Immature natural killer cell (primary cell): Measurements from ENCODE around the gene MCAT. TPM values are rescaled to one million over a fixed set of nuclear protein-coding genes. Genes with fewer than 3 reads are reported as not detected.
"Not testable (repeated sequence)": the region's sequence is repeated elsewhere in the genome, so short reads cannot be mapped to it uniquely, and the experiment has no call there.

ENCODE experiments used
- DNase-seq, 3 donors: peaks; one replicate each; pipeline ENCODE4 v3.0.0; 2022; ENCODE audit warnings: mixed read lengths in 1 of 3
- H3K27ac Mint-ChIP-seq, 6 donors: one replicate each; pipeline ENCODE4 v1.8.0; 2020; ENCODE audit warnings: mixed read lengths in 6 of 6, mild to moderate bottlenecking in 5 of 6, inconsistent platforms in 4 of 6, moderate library complexity in 3 of 6
- H3K27me3 Mint-ChIP-seq, 3 donors: one replicate each; pipeline ENCODE4 v1.8.0; 2020 to 2021; ENCODE audit warnings: low read depth in 3 of 3, mild to moderate bottlenecking in 3 of 3, mixed read lengths in 3 of 3, moderate library complexity in 3 of 3, inconsistent platforms in 1 of 3
- H3K36me3 Mint-ChIP-seq, 3 donors: one replicate each; pipeline ENCODE4 v1.8.0; 2020; ENCODE audit warnings: mixed read lengths in 3 of 3, inconsistent platforms in 2 of 3, mild to moderate bottlenecking in 2 of 3
- H3K4me1 Mint-ChIP-seq, 2 donors: one replicate each; pipeline ENCODE4 v1.8.0; 2020; ENCODE audit warnings: inconsistent platforms in 2 of 2, mild to moderate bottlenecking in 2 of 2, mixed read lengths in 2 of 2, moderate library complexity in 1 of 2
- H3K4me3 Mint-ChIP-seq, 5 donors: one replicate each; pipeline ENCODE4 v1.8.0; 2020; ENCODE audit warnings: mild to moderate bottlenecking in 5 of 5, mixed read lengths in 5 of 5, inconsistent platforms in 3 of 5, moderate library complexity in 3 of 5
- H3K9me3 Mint-ChIP-seq, 6 donors: one replicate each; pipeline ENCODE4 v1.8.0; 2020; ENCODE audit warnings: mild to moderate bottlenecking in 6 of 6, mixed read lengths in 6 of 6, inconsistent platforms in 4 of 6, moderate library complexity in 3 of 6
- polyA plus RNA-seq, 3 donors: library from polyadenylated mRNA; unstranded; fragments of 300-500 nt; fragmentation: Illumina TruSeq; gene quantifications; one replicate each; pipeline ENCODE4 v1.2.3, GENCODE V29; 2021

The MCAT gene
- polyA plus RNA-seq, 3 donors from 2014 or later, result 5.8 to 10.2 (median 9.6) TPM

GRCh38 chr22:43155789-43156188 is 12.6 kb upstream of the MCAT start:
- H3K4me1 Mint-ChIP-seq, result peaks cover 16 to 18% of the 10 kb centered on the region in 2 donors
- H3K27me3 Mint-ChIP-seq, result peaks cover 0 to 3% (median 0%) of the 10 kb centered on the region in 3 donors
- H3K4me3 Mint-ChIP-seq, result no peak overlapping the region
- no peaks in the 10 kb centered on the region for H3K9me3 Mint-ChIP-seq
- peaks cover 0 to 2% (median 0%) of the 10 kb centered on the region in 3 donors for H3K36me3 Mint-ChIP-seq
- H3K27ac Mint-ChIP-seq, result no peak overlapping the region
- DNase-seq, result no peak

GRCh38 chr22:43154887-43155536 is 11.8 kb upstream of the MCAT start:
- Mint-ChIP-seq H3K9me3 (no peaks in the 10 kb centered on the region), H3K36me3 (no peaks in the 10 kb centered on the region), H3K4me1 (peaks cover 18 to 23% of the 10 kb centered on the region in 2 donors), H3K4me3 (no peak overlapping the region), H3K27ac (no peak overlapping the region), H3K27me3 (peaks cover 0 to 3% (median 0%) of the 10 kb centered on the region in 3 donors)
- DNase-seq, result no peak

- peaks cover 19 to 26% of the 10 kb centered on the region in 2 donors for H3K4me1 Mint-ChIP-seq
- H3K27ac Mint-ChIP-seq, result no peak overlapping the region
Measured at GRCh38 chr22:43153899-43154298, 10.7 kb upstream of the MCAT start.

DNA sequence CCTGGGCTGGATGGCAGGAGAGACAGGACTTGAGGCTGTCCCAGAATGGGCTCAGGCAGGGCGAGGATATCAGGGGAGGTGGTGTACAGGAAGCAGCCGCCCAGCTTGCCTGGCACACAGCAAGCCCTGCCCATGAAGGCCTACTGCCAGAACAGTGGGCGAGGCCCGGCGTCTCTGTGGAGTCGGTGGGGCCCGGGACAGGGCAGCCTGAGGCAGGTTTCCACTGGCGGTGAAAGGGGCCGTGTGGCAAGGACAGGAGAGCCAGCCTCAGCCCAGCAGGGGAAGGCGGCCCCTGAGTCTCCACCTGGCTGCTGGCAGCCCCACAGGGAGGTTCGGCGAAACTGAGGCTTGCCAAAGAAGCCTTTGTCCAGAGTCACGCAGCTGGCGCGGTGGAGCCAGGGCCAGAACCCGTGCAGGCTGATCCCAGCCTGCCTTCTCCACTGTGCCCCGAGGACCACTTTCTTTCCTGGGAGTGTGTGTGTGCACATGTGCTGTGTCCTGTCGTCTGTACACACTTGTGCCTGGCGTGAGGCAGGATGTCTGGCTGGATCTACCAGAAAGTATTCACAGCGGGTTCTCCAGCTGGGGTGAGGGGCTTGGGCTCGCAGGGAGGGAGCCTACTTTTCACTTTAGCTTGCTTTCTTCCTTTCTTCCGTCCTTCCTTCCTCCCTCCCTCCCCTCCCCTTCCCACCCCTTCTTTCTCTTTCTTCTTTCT is 9.3 kb upstream of the MCAT start:
- DNase-seq, result peak; percentile 52 to 55 (median 54)
- H3K4me3 Mint-ChIP-seq, result peak overlapping the region; percentile 80 to 92 (median 84)
- H3K4me1 Mint-ChIP-seq, result peaks cover 27 to 37% of the 10 kb centered on the region in 2 donors
- H3K9me3 Mint-ChIP-seq, result no peaks in the 10 kb centered on the region
- H3K27me3 Mint-ChIP-seq, result peaks cover 0 to 6% (median 2%) of the 10 kb centered on the region in 3 donors
- H3K27ac Mint-ChIP-seq, result peak overlapping the region; percentile 55 to 90 (median 75)
- H3K36me3 Mint-ChIP-seq, result no peaks in the 10 kb centered on the region

More at GRCh38 chr22:43153899-43154298, 10.7 kb upstream of the MCAT start:
- no peak for DNase-seq
- H3K4me3 Mint-ChIP-seq, result no peak overlapping the region
- H3K9me3 Mint-ChIP-seq, result no peaks in the 10 kb centered on the region
- H3K36me3 Mint-ChIP-seq, result no peaks in the 10 kb centered on the region
- peaks cover 0 to 6% (median 2%) of the 10 kb centered on the region in 3 donors for H3K27me3 Mint-ChIP-seq

DNA sequence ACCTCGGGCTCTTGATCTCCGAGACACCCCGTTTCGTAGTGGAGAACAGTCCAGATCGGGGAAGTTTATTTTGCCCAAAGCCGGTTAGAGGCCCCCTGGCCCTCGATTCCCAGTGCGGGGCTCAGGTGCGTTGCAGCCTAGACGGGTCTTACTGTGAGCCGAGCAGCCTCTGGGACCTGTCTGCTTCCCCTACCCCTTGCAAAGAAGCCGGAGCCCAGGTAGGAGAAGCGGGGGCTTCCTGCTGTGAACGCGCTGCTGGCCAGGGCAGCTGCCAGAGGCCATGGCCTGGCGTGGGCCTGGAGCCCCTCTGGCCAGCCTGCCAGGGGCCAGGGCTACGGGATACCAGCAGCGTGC is 8.8 kb upstream of the MCAT start:
- DNase-seq, result no peak
- Mint-ChIP-seq H3K27ac (peak overlapping the region in 5 of 6 donors; percentile 55 to 90 (median 62)), H3K36me3 (no peaks in the 10 kb centered on the region), H3K4me1 (peaks cover 30 to 42% of the 10 kb centered on the region in 2 donors), H3K4me3 (peak overlapping the region; percentile 80 to 92 (median 84)), H3K9me3 (no peaks in the 10 kb centered on the region), H3K27me3 (peaks cover 0 to 8% (median 2%) of the 10 kb centered on the region in 3 donors)

- Mint-ChIP-seq H3K27me3 (peaks cover 0 to 8% (median 2%) of the 10 kb centered on the region in 3 donors), H3K27ac (peak within 1 kb of the TSS; percentile 76 to 96 (median 91)), H3K4me3 (peak within 1 kb of the TSS; percentile 87 to 96 (median 92)), H3K36me3 (no peaks in the 10 kb centered on the region), H3K9me3 (no peaks in the 10 kb centered on the region), H3K4me1 (peaks cover 29 to 44% of the 10 kb centered on the region in 2 donors)
- peak; percentile 59 to 60 (median 59) for DNase-seq
Measured at GRCh38 chr22:43151251-43152002, 8.2 kb upstream of the MCAT start, which contains the start of gene TSPO. Gene TSPO (plus strand): TSS chr22:43151559. CDS start chr22:43159239, 7,680 bp downstream.

DNA sequence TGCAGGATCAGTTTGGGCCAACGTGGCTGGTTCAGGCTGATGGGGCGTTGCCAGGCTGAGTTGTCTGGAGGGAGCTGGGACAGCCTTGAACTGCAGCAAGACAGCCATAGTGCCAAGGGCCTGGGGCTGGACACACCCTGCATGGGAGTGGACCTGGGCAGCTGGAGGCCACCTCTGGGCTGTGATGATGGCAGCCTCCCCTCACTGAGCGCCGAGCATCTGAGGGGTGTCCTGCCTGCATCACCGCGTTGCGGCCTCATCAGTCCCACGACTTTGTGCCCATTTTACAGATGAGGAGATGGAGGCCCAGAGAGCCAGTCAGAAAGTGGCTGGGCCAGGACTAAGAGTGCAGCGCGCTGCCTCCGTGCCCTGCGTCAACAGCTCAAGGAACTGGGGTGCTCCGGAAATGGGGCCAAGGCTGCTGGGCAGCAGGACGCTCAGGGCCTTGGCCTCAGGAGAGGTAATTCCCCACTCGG is 7.6 kb upstream of the MCAT start:
- peaks cover 30 to 44% of the 10 kb centered on the region in 2 donors for H3K4me1 Mint-ChIP-seq
- H3K27me3 Mint-ChIP-seq, result peaks cover 0 to 11% (median 2%) of the 10 kb centered on the region in 3 donors
- no peaks in the 10 kb centered on the region for H3K36me3 Mint-ChIP-seq
- no peaks in the 10 kb centered on the region for H3K9me3 Mint-ChIP-seq
- peak overlapping the region; percentile 76 to 96 (median 91) for H3K27ac Mint-ChIP-seq
- H3K4me3 Mint-ChIP-seq, result peak overlapping the region; percentile 87 to 96 (median 92)
- no peak for DNase-seq

GRCh38 chr22:43148581-43148980 is 5.4 kb upstream of the MCAT start:
- no peaks in the 10 kb centered on the region for H3K9me3 Mint-ChIP-seq
- H3K27ac Mint-ChIP-seq, result peak overlapping the region; percentile 54 to 84 (median 76)

GRCh38 chr22:43147821-43148220 is 4.6 kb upstream of the MCAT start:
- Mint-ChIP-seq H3K4me3 (peak overlapping the region; percentile 32 to 71 (median 58)), H3K27ac (peak overlapping the region in 5 of 6 donors; percentile 19 to 66 (median 44)), H3K4me1 (peaks cover 34 to 47% of the 10 kb centered on the region in 2 donors), H3K27me3 (peaks cover 0 to 16% (median 6%) of the 10 kb centered on the region in 3 donors), H3K36me3 (no peaks in the 10 kb centered on the region), H3K9me3 (no peaks in the 10 kb centered on the region)
- no peak for DNase-seq

More at GRCh38 chr22:43148581-43148980, 5.4 kb upstream of the MCAT start:
- H3K4me3 Mint-ChIP-seq, result peak overlapping the region; percentile 12 to 69 (median 38)
- peak in 2 of 3 donors; percentile 29 to 33 for DNase-seq
- peaks cover 34 to 48% of the 10 kb centered on the region in 2 donors for H3K4me1 Mint-ChIP-seq
- peaks cover 0 to 12% (median 6%) of the 10 kb centered on the region in 3 donors for H3K27me3 Mint-ChIP-seq
- no peaks in the 10 kb centered on the region for H3K36me3 Mint-ChIP-seq

DNA sequence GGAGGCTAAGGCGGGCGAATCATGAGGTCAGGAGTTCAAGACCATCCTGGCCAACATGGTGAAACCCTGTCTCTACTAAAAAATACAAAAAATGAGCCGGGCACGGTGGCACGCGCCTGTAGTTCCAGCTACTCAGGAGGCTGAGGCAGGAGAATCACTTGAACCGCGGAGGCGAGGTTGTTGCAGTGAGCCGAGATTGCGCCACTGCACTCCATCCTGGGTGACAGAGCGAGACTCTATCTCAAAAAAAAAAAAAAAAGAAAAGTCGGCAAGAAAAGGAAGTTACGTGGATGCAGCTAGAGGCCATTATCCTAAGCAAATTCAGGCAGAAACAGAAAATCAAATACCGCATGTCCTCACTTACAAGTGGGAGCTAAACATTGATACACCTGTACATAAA is 3.1 kb upstream of the MCAT start:
- peaks cover 0 to 22% (median 7%) of the 10 kb centered on the region in 3 donors for H3K27me3 Mint-ChIP-seq
- not testable (repeated sequence) for DNase-seq, H3K27ac Mint-ChIP-seq, H3K4me3 Mint-ChIP-seq, H3K9me3 Mint-ChIP-seq, H3K36me3 Mint-ChIP-seq
- peaks cover 38% of the 10 kb centered on the region in 2 donors for H3K4me1 Mint-ChIP-seq

GRCh38 chr22:43145371-43145770 is 2.2 kb upstream of the MCAT start:
- DNase-seq, H3K27ac Mint-ChIP-seq, H3K9me3 Mint-ChIP-seq, H3K36me3 Mint-ChIP-seq, H3K4me3 Mint-ChIP-seq: not testable (repeated sequence)
- Mint-ChIP-seq H3K4me1 (peaks cover 36 to 37% of the 10 kb centered on the region in 2 donors), H3K27me3 (peaks cover 0 to 19% (median 7%) of the 10 kb centered on the region in 3 donors)

- Mint-ChIP-seq H3K27ac (peak overlapping the region in 3 of 6 donors; percentile 15 to 85 (median 74)), H3K4me1 (peaks cover 36 to 37% of the 10 kb centered on the region in 2 donors), H3K9me3 (no peaks in the 10 kb centered on the region), H3K36me3 (no peaks in the 10 kb centered on the region), H3K4me3 (peak overlapping the region in 2 of 5 donors; percentile 38 to 46), H3K27me3 (peaks cover 0 to 19% (median 9%) of the 10 kb centered on the region in 3 donors)
- DNase-seq, result no peak
Measured at GRCh38 chr22:43144949-43145348, 1.8 kb upstream of the MCAT start.

DNA sequence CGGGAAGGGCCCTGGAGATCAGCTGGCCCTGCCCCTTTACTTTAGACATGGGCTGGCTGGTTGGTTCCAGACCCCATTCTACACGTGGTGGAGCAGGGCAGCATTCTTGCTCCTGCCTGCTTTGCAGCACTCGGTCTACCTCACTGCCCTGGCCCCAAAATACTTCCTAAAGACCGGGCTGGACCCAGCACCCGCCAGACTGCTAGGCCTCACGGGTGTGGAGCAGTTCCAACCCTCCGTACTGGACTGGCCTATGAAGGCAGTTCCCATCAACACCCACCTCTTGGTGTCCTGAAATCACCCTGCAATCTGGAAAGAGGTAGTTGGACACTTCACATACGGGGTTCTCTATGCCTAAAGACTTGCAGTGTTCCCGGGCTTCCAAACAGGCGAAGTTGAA is 6.4 kb downstream of the MCAT start:
- peaks cover 0 to 14% (median 10%) of the 10 kb centered on the region in 3 donors for H3K36me3 Mint-ChIP-seq

More for the DNA sequence above, 6.4 kb downstream of the MCAT start:
- Mint-ChIP-seq H3K9me3 (no peaks in the 10 kb centered on the region), H3K27ac (no peak overlapping the region), H3K4me1 (peaks cover 8% of the 10 kb centered on the region in 2 donors), H3K4me3 (no peak overlapping the region), H3K27me3 (peaks cover 0 to 2% (median 0%) of the 10 kb centered on the region in 3 donors)
- DNase-seq, result no peak
